Activated CD8-positive, alpha-beta T cell treated with anti-CD3 and anti-CD28 coated beads for 36 hours (primary cell): ENCODE data around the gene TYK2. TPM values are rescaled to one million over a fixed set of nuclear protein-coding genes. Genes with fewer than 3 reads are reported as not detected.

ENCODE experiments used
- ATAC-seq: fragments of 200-7000 bp; cut with Tn5 transposase; one replicate; pipeline ENCODE4 v1.10.0; 2021; ENCODE audit warnings: mild to moderate bottlenecking, moderate library complexity
- CTCF ChIA-PET: fragments of 350-600 bp; sonication (Branson Sonifier 250); formaldehyde crosslinking; loops from one replicate; lab custom pipeline; 2021; ENCODE audit warnings: antibody characterized with exemption; lab: Charles Lee
- POLR2A ChIA-PET: fragments of 350-600 bp; sonication (Branson Sonifier 250); formaldehyde crosslinking; loops from one replicate; lab custom pipeline; 2021; ENCODE audit warnings: antibody characterized with exemption; lab: Charles Lee
- DNase-seq: peaks from one replicate; pipeline ENCODE4 v3.0.0-alpha.2; 2020
- H3K27ac Mint-ChIP-seq: one replicate; pipeline ENCODE4 v1.8.0; 2021; ENCODE audit warnings: mild to moderate bottlenecking, mixed read lengths
- H3K27me3 Mint-ChIP-seq: one replicate; pipeline ENCODE4 v1.8.0; 2021; ENCODE audit warnings: mixed read lengths
- H3K36me3 Mint-ChIP-seq: one replicate; pipeline ENCODE4 v1.8.0; 2021; ENCODE audit warnings: low read depth, mixed read lengths
- H3K4me1 Mint-ChIP-seq: one replicate; pipeline ENCODE4 v1.8.0; 2021; ENCODE audit warnings: low read depth, mixed read lengths
- H3K4me3 Mint-ChIP-seq: one replicate; pipeline ENCODE4 v1.8.0; 2021; ENCODE audit warnings: mild to moderate bottlenecking, moderate library complexity, mixed read lengths
- H3K9me3 Mint-ChIP-seq: one replicate; pipeline ENCODE4 v1.8.0; 2021; ENCODE audit warnings: mixed read lengths
- CTCF ChIP-seq: fragments of 200-600 bp; IDR thresholded peaks from one replicate; pipeline ENCODE4 v1.8.0; 2022; ENCODE audit warnings: antibody characterized with exemption, mild to moderate bottlenecking
- intact Hi-C: fragments of 100-400 bp; cut with micrococcal nuclease; formaldehyde crosslinking; loops from one replicate; pipeline ENCODE4 v1.10.0; 2022
- total RNA-seq, 2 experiments: library from RNA; stranded (reverse); gene quantifications; one replicate each; pipeline ENCODE4 v1.2.3, GENCODE V29; 2021

Gene TYK2
- total RNA-seq, 2 experiments from 2014 or later = 143 TPM

GRCh38 chr19:10398819-10399218, 18.4 kb upstream of the TYK2 start:
- ATAC-seq (no peak), DNase-seq (no peak)
- Mint-ChIP-seq H3K27ac (peak overlapping the region; percentile 37), H3K9me3 (no peaks in the 10 kb centered on the region), H3K4me1 (peaks cover 38% of the 10 kb centered on the region), H3K27me3 (no peaks in the 10 kb centered on the region), H3K4me3 (no peak overlapping the region), H3K36me3 (peaks cover 59% of the 10 kb centered on the region)
- intact Hi-C loops = no loop called here
- CTCF ChIA-PET = interaction anchor here (4.0 to 21.1 kb wide), 4 partner anchors 7 to 139 kb away, joined by 24 to 587 read pairs (median 30); partner anchors contain the start of gene PDE4A
- TF ChIP-seq CTCF = no peak
- POLR2A ChIA-PET = interaction anchor here (0.6 to 11.5 kb wide), 2 partner anchors 19 to 31 kb away, joined by 3 to 161 read pairs; partner anchors contain the start of gene PDE4A

GRCh38 chr19:10395917-10396316, 15.5 kb upstream of the TYK2 start:
- ChIA-PET CTCF (interaction anchor here (1.2 kb wide), 1 partner anchor 137 kb away, joined by 3 read pairs; no protein-coding TSS in a partner anchor), POLR2A (no interaction called here)
- intact Hi-C loops = no loop called here
- ATAC-seq (no peak), DNase-seq (no peak)
- Mint-ChIP-seq H3K4me3 (no peak overlapping the region), H3K27ac (no peak overlapping the region), H3K36me3 (peaks cover 42% of the 10 kb centered on the region), H3K4me1 (peaks cover 26% of the 10 kb centered on the region), H3K27me3 (no peaks in the 10 kb centered on the region), H3K9me3 (no peaks in the 10 kb centered on the region)
- TF ChIP-seq CTCF = no peak

GRCh38 chr19:10395436-10395835, 15.1 kb upstream of the TYK2 start:
- TF ChIP-seq CTCF = no peak
- H3K4me3 Mint-ChIP-seq = no peak overlapping the region
- no peak overlapping the region for H3K27ac Mint-ChIP-seq
- intact Hi-C loops = no loop called here
- peaks cover 24% of the 10 kb centered on the region for H3K4me1 Mint-ChIP-seq
- H3K9me3 Mint-ChIP-seq = no peaks in the 10 kb centered on the region
- peaks cover 44% of the 10 kb centered on the region for H3K36me3 Mint-ChIP-seq
- ChIA-PET CTCF (no interaction called here), POLR2A (no interaction called here)
- ATAC-seq = no peak
- no peaks in the 10 kb centered on the region for H3K27me3 Mint-ChIP-seq
- no peak for DNase-seq

- H3K9me3 Mint-ChIP-seq = no peaks in the 10 kb centered on the region
- no peak overlapping the region for H3K4me3 Mint-ChIP-seq
- intact Hi-C loops = no loop called here
- no peak for ATAC-seq
- H3K4me1 Mint-ChIP-seq = peaks cover 21% of the 10 kb centered on the region
- H3K27ac Mint-ChIP-seq = no peak overlapping the region
- H3K36me3 Mint-ChIP-seq = peaks cover 41% of the 10 kb centered on the region
- POLR2A ChIA-PET = no interaction called here
- no peaks in the 10 kb centered on the region for H3K27me3 Mint-ChIP-seq
- CTCF ChIA-PET = interaction anchor here (17.3 kb wide), 1 partner anchor 127 kb away, joined by 286 read pairs; the partner anchor contains the start of gene ICAM1
- DNase-seq = no peak
- no peak for TF ChIP-seq CTCF
Measured at GRCh38 chr19:10395003-10395402, 14.6 kb upstream of the TYK2 start.

- no peak overlapping the region for H3K4me3 Mint-ChIP-seq
- H3K36me3 Mint-ChIP-seq = peaks cover 34% of the 10 kb centered on the region
- TF ChIP-seq CTCF = no peak
- ChIA-PET POLR2A (interaction anchor here (1.5 kb wide), 1 partner anchor 135 kb away, joined by 3 read pairs; no protein-coding TSS in a partner anchor), CTCF (interaction anchor here (0.9 to 17.3 kb wide), 10 partner anchors 7 to 462 kb away, joined by 3 to 286 read pairs (median 6); partner anchors contain the start of genes DNM2, ICAM1 and TYK2)
- no peaks in the 10 kb centered on the region for H3K9me3 Mint-ChIP-seq
- no peaks in the 10 kb centered on the region for H3K27me3 Mint-ChIP-seq
- intact Hi-C loops = no loop called here
- no peak for DNase-seq
- no peak for ATAC-seq
- H3K4me1 Mint-ChIP-seq = peaks cover 17% of the 10 kb centered on the region
- H3K27ac Mint-ChIP-seq = no peak overlapping the region
Measured at GRCh38 chr19:10393137-10393536, 12.8 kb upstream of the TYK2 start.
